Neuronal stem cell (in vitro differentiated cells): Measurements from ENCODE around the gene ABL1.

Experiments used
- DNase-seq: peaks from one replicate; pipeline ENCODE4 v3.0.0-alpha.2; 2013; ENCODE audit warnings: low spot score
- H2AFZ ChIP-seq: one replicate; pipeline ENCODE4 v1.6.1; 2013; ENCODE audit warnings: mild to moderate bottlenecking, low read length, inconsistent platforms
- H2AK5ac ChIP-seq: 2 replicates; pipeline ENCODE4 v1.6.1; 2013; ENCODE audit warnings: low read depth, mild to moderate bottlenecking, inconsistent platforms, low read length, moderate library complexity, mixed read lengths
- H2BK120ac ChIP-seq: 2 replicates; pipeline ENCODE4 v1.6.1; 2013; ENCODE audit warnings: low read depth, mild to moderate bottlenecking, inconsistent platforms, low read length, moderate library complexity, mixed read lengths
- H2BK12ac ChIP-seq: one replicate; pipeline ENCODE4 v1.6.1; 2013; ENCODE audit warnings: low read length, inconsistent platforms
- H2BK15ac ChIP-seq: 2 replicates; pipeline ENCODE4 v1.6.1; 2013; ENCODE audit warnings: mild to moderate bottlenecking, low read length, inconsistent platforms, mixed read lengths
- H2BK5ac ChIP-seq: one replicate; pipeline ENCODE4 v1.6.1; 2013; ENCODE audit warnings: inconsistent platforms, mild to moderate bottlenecking, low read length, moderate library complexity
- H3K14ac ChIP-seq: one replicate; pipeline ENCODE4 v1.6.1; 2013; ENCODE audit warnings: low read length, inconsistent platforms
- H3K18ac ChIP-seq: 2 replicates; pipeline ENCODE4 v1.6.1; 2013; ENCODE audit warnings: low read length, inconsistent platforms
- H3K23ac ChIP-seq: 2 replicates; pipeline ENCODE4 v1.6.1; 2013; ENCODE audit warnings: low read depth, mild to moderate bottlenecking, mixed read lengths, low read length, inconsistent platforms; ENCODE audit not compliant: poor library complexity
- H3K27ac ChIP-seq: replicated peaks from 3 replicates; pipeline ENCODE4 v1.5.1; 2013; ENCODE audit warnings: low read length, inconsistent platforms
- H3K27me3 ChIP-seq, 3 experiments: 2 replicates each; pipeline ENCODE4 v1.6.1; 2013; ENCODE audit warnings: low read length in 3 of 3, mild to moderate bottlenecking in 2 of 3, inconsistent platforms in 1 of 3, low read depth in 1 of 3, mixed read lengths in 1 of 3, moderate library complexity in 1 of 3; ENCODE audit not compliant: control insufficient read depth in 3 of 3, insufficient read depth in 3 of 3
- H3K36me3 ChIP-seq, 2 donors: replicated peaks in 1 of 2; 2 replicates each; pipeline ENCODE4 v1.6.1; 2013; ENCODE audit warnings: low read length in 2 of 2; ENCODE audit not compliant: control insufficient read depth in 2 of 2, insufficient read depth in 2 of 2
- H3K4ac ChIP-seq: 2 replicates; pipeline ENCODE4 v1.6.1; 2013; ENCODE audit warnings: inconsistent platforms, mild to moderate bottlenecking, low read length, moderate library complexity
- H3K4me1 ChIP-seq, 2 donors: 1 replicate in 1 of 2; 2 replicates in 1 of 2; pipeline ENCODE4 v1.6.1; 2013; ENCODE audit warnings: low read length in 2 of 2, low read depth in 1 of 2; ENCODE audit not compliant: control insufficient read depth in 2 of 2, insufficient read depth in 1 of 2
- H3K4me2 ChIP-seq: one replicate; pipeline ENCODE4 v1.6.1; 2013; ENCODE audit warnings: mild to moderate bottlenecking, low read length, inconsistent platforms; ENCODE audit not compliant: insufficient read depth, poor library complexity, severe bottlenecking
- H3K4me3 ChIP-seq, 2 donors: 2 replicates each; pipeline ENCODE4 v1.5.1; 2013; ENCODE audit warnings: low read length in 2 of 2, mild to moderate bottlenecking in 2 of 2, inconsistent platforms in 1 of 2, moderate library complexity in 1 of 2
- H3K79me1 ChIP-seq: one replicate; pipeline ENCODE4 v1.6.1; 2013; ENCODE audit warnings: low read depth, mild to moderate bottlenecking, inconsistent platforms, low read length, moderate library complexity
- H3K9ac ChIP-seq: one replicate; pipeline ENCODE4 v1.6.1; 2013; ENCODE audit warnings: mild to moderate bottlenecking, low read depth, low read length, inconsistent platforms; ENCODE audit not compliant: poor library complexity
- H3K9me3 ChIP-seq, 2 donors: replicated peaks in 1 of 2; 2 replicates each; pipeline versions ENCODE3 to v1.6.1; 2013; ENCODE audit warnings: low read length in 2 of 2, mild to moderate bottlenecking in 2 of 2, inconsistent platforms in 1 of 2, low read depth in 1 of 2, mixed read lengths in 1 of 2, moderate library complexity in 1 of 2; ENCODE audit not compliant: control insufficient read depth in 2 of 2, insufficient read depth in 1 of 2
- H4K8ac ChIP-seq: one replicate; pipeline ENCODE4 v1.6.1; 2013; ENCODE audit warnings: low read depth, mild to moderate bottlenecking, inconsistent platforms, low read length, moderate library complexity
- H4K91ac ChIP-seq: one replicate; pipeline ENCODE4 v1.6.1; 2013; ENCODE audit warnings: low read length, low read depth, mild to moderate bottlenecking, inconsistent platforms; ENCODE audit not compliant: poor library complexity
- WGBS, 2 donors: extraction: QIAGEN DNeasy Blood & Tissue Kit; methylation state at CpG; one replicate each; pipeline ENCODE4 v1.1.7; 2013; ENCODE audit warnings: missing lambda C conversion rate in 2 of 2, mixed read lengths in 1 of 2; ENCODE audit not compliant: insufficient read length in 2 of 2, insufficient replicate concordance in 1 of 2; ENCODE audit errors: extremely low coverage in 2 of 2; 5-methylcytosine and 5-hydroxymethylcytosine counted together

ABL1 gene

DNA sequence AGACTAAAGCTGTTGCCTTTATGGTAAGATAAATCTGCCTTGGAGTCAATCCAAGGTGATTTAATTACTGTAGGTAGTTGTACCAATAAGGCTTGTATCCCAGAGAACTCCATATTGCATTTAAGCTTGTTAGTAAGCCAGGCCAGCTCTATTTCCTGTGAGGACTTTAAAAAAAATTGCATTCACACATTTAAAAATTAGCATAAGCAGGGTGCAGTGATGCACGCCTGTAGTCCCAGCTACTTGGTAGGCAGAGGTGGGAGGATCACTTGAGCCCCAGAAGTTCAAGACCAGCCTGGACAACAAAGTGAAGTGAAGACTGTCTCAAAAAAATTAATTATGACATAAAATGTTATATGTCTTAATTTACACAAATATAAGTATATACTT, 28.7 kb upstream of the ABL1 start:
- H3K79me1 ChIP-seq: peaks cover 1% of the 10 kb centered on the region
- H2BK5ac ChIP-seq: no peak overlapping the region
- H2AK5ac ChIP-seq: no peak overlapping the region
- no peak overlapping the region for H3K18ac ChIP-seq
- H4K91ac ChIP-seq: no peak overlapping the region
- DNase-seq: no peak
- peaks cover 0 to 11% of the 10 kb centered on the region in 2 donors for H3K9me3 ChIP-seq
- whole genome bisulfite sequencing, 2 donors: no CpG with 5 or more reads among the region's 1 CpG
- no peak overlapping the region for H2BK15ac ChIP-seq
- no peak overlapping the region for H3K27ac ChIP-seq
- H4K8ac ChIP-seq: no peak overlapping the region
- no peaks in the 10 kb centered on the region for H3K4me1 ChIP-seq
- H3K27me3 ChIP-seq: no peaks in the 10 kb centered on the region
- H3K14ac ChIP-seq: no peak overlapping the region
- H2AFZ ChIP-seq: no peak overlapping the region
- no peak overlapping the region for H3K23ac ChIP-seq
- H3K36me3 ChIP-seq: no peaks in the 10 kb centered on the region
- no peak overlapping the region for H3K4me2 ChIP-seq
- no peak overlapping the region for H3K4me3 ChIP-seq
- H3K9ac ChIP-seq: no peak overlapping the region
- H3K4ac ChIP-seq: no peak overlapping the region
- no peak overlapping the region for H2BK12ac ChIP-seq
- no peak overlapping the region for H2BK120ac ChIP-seq

DNA sequence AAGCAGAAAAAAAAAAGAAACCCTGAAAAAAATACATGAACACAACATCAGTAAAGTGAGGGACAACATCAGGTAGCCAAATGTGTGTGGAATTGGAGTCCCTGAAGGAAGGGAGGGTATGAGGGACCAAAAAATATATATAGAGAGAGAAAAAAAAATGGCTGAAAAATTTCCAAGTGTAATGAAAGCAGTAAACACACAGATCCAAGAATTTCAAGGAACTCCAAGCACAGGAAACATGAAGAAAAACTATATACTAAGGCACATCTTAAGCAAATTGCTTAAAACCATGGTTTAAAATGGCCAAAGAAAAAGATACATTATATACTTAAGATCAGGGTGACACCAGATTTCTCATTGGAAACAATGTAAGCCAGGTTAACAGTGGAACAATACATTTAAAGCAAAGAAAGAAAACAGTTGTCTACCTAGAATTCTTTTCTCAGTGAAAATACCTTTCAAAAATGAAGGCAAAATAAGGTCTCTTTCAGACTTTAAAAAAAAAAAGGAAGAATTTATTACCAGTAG, 24.4 kb upstream of the ABL1 start:
- Histone ChIP-seq H3K14ac (no peak overlapping the region), H4K8ac (no peak overlapping the region), H2BK120ac (no peak overlapping the region), H3K4ac (no peak overlapping the region), H3K9me3 (peaks cover 0 to 11% of the 10 kb centered on the region in 2 donors), H3K27me3 (no peaks in the 10 kb centered on the region), H2BK12ac (no peak overlapping the region), H3K23ac (no peak overlapping the region), H3K36me3 (no peaks in the 10 kb centered on the region), H2BK5ac (no peak overlapping the region), H3K4me2 (no peak overlapping the region), H2BK15ac (no peak overlapping the region), H3K27ac (no peak overlapping the region), H2AFZ (no peak overlapping the region), H3K79me1 (peaks cover 1% of the 10 kb centered on the region), H3K4me1 (no peaks in the 10 kb centered on the region), H3K9ac (no peak overlapping the region), H3K4me3 (no peak overlapping the region), H2AK5ac (no peak overlapping the region), H3K18ac (no peak overlapping the region), H4K91ac (no peak overlapping the region)
- DNase-seq: no peak

DNA sequence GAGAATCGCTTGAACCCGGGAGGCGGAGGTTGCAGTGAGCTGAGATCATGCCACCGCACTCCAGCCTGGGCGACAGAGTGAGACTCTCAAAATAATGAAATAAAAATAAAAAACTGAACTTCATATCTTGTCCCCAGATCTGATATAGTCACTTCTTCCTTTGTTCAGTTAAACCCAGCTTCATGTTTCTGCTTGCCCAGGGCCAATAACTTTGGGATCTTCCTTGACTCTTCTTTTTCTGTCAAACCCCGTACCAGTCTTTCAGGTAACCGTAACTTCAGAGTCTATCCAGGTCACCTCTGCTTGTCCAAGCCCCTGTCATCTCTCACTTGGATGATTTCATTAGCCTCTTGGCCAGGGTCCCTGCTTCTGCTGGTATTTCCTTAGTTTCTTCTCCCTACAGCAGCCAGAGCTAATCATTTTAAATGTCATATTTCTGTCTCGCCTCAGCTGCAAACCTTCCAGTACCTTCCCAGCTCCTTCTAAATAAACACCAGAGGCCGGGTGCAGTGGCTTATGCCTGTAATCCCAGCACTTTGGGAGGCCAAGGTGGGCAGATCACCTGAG, 19.7 kb upstream of the ABL1 start:
- Histone ChIP-seq H3K4ac (no peak overlapping the region), H3K36me3 (no peaks in the 10 kb centered on the region), H2BK120ac (no peak overlapping the region), H2AK5ac (no peak overlapping the region), H3K18ac (no peak overlapping the region), H2AFZ (no peak overlapping the region), H3K9me3 (peaks cover 1 to 10% of the 10 kb centered on the region in 2 donors), H4K8ac (no peak overlapping the region), H3K14ac (no peak overlapping the region), H3K4me2 (no peak overlapping the region), H3K23ac (no peak overlapping the region), H4K91ac (no peak overlapping the region), H3K79me1 (no peaks in the 10 kb centered on the region), H2BK15ac (no peak overlapping the region), H3K9ac (no peak overlapping the region), H3K4me3 (no peak overlapping the region), H3K4me1 (peaks cover 0 to under 1% of the 10 kb centered on the region in 2 donors), H3K27ac (no peak overlapping the region), H2BK12ac (no peak overlapping the region), H3K27me3 (no peaks in the 10 kb centered on the region), H2BK5ac (no peak overlapping the region)
- WGBS, 2 donors: no CpG with 5 or more reads among the region's 9 CpGs
- no peak for DNase-seq

DNA sequence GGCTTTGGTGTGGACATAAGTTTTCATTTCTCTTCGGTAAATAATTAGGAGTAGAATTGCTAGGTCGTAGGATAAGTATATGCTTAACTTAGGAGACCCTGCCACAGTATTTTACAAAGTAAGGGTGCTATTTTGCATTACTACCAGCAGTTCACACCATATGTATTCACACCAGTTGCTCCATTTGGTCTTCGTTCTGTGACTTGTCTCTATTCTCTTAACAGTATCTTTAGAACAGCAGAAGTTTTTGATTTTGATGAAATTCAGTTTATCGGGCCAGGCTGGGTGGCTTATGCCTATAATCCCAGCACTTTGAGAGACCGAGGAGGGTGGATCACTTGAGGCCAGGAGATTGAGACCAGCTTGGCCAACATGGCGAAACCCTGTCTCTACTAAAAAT, 17.1 kb upstream of the ABL1 start:
- peaks cover 0 to 3% of the 10 kb centered on the region in 2 donors for H3K4me1 ChIP-seq
- H2BK15ac ChIP-seq: no peak overlapping the region
- no peak for DNase-seq
- no peak overlapping the region for H2AFZ ChIP-seq
- H3K23ac ChIP-seq: no peak overlapping the region
- H3K9me3 ChIP-seq: peaks cover 1 to 4% of the 10 kb centered on the region in 2 donors
- H3K18ac ChIP-seq: no peak overlapping the region
- WGBS, 2 donors: no CpG with 5 or more reads among the region's 6 CpGs
- H3K27me3 ChIP-seq: no peaks in the 10 kb centered on the region
- H3K79me1 ChIP-seq: peaks cover 1% of the 10 kb centered on the region
- no peak overlapping the region for H3K27ac ChIP-seq
- H3K36me3 ChIP-seq: no peaks in the 10 kb centered on the region
- H3K4me3 ChIP-seq: no peak overlapping the region
- no peak overlapping the region for H2BK12ac ChIP-seq
- H4K91ac ChIP-seq: no peak overlapping the region
- no peak overlapping the region for H3K4ac ChIP-seq
- no peak overlapping the region for H3K4me2 ChIP-seq
- no peak overlapping the region for H2BK120ac ChIP-seq
- H4K8ac ChIP-seq: no peak overlapping the region
- no peak overlapping the region for H2AK5ac ChIP-seq
- H2BK5ac ChIP-seq: no peak overlapping the region
- H3K14ac ChIP-seq: no peak overlapping the region
- H3K9ac ChIP-seq: no peak overlapping the region
